Measurements from ENCODE around the gene PRKCA.

GRCh38 chr17:66450852-66451158 lies 148.4 kb downstream of the PRKCA start:
- TF ChIP-seq SPI1 (IDR thresholded peaks at IDR 0.05; ENCODE audit: borderline replicate concordance, low read depth, low read length) (no peak), NUFIP1 (IDR thresholded peaks at IDR 0.05; ENCODE audit: partially characterized antibody) (no peak), ETV1 (tag; conservative IDR thresholded peaks at IDR 0.05; ENCODE audit: low read depth) (no peak), ZNF512 (tag; IDR thresholded peaks at IDR 0.05) (no peak), ZNF263 (CRISPR knock-in tag; IDR thresholded peaks at IDR 0.05; ENCODE audit: borderline replicate concordance) (no peak), ZNF224 (CRISPR knock-in tag; IDR thresholded peaks at IDR 0.05) (no peak), ZNF24 (IDR thresholded peaks at IDR 0.05) (no peak)
- TF ChIP-seq, protein P1, sequence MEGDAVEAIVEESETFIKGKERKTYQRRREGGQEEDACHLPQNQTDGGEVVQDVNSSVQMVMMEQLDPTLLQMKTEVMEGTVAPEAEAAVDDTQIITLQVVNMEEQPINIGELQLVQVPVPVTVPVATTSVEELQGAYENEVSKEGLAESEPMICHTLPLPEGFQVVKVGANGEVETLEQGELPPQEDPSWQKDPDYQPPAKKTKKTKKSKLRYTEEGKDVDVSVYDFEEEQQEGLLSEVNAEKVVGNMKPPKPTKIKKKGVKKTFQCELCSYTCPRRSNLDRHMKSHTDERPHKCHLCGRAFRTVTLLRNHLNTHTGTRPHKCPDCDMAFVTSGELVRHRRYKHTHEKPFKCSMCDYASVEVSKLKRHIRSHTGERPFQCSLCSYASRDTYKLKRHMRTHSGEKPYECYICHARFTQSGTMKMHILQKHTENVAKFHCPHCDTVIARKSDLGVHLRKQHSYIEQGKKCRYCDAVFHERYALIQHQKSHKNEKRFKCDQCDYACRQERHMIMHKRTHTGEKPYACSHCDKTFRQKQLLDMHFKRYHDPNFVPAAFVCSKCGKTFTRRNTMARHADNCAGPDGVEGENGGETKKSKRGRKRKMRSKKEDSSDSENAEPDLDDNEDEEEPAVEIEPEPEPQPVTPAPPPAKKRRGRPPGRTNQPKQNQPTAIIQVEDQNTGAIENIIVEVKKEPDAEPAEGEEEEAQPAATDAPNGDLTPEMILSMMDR (IDR thresholded peaks at IDR 0.05 in 2 of 3, conservative IDR thresholded peaks at IDR 0.05 in 1 of 3; ENCODE audit: insufficient read depth in 2 of 3, low read depth in 1 of 3, low read length in 3 of 3) = no peak
- TF ChIP-seq, protein P2, sequence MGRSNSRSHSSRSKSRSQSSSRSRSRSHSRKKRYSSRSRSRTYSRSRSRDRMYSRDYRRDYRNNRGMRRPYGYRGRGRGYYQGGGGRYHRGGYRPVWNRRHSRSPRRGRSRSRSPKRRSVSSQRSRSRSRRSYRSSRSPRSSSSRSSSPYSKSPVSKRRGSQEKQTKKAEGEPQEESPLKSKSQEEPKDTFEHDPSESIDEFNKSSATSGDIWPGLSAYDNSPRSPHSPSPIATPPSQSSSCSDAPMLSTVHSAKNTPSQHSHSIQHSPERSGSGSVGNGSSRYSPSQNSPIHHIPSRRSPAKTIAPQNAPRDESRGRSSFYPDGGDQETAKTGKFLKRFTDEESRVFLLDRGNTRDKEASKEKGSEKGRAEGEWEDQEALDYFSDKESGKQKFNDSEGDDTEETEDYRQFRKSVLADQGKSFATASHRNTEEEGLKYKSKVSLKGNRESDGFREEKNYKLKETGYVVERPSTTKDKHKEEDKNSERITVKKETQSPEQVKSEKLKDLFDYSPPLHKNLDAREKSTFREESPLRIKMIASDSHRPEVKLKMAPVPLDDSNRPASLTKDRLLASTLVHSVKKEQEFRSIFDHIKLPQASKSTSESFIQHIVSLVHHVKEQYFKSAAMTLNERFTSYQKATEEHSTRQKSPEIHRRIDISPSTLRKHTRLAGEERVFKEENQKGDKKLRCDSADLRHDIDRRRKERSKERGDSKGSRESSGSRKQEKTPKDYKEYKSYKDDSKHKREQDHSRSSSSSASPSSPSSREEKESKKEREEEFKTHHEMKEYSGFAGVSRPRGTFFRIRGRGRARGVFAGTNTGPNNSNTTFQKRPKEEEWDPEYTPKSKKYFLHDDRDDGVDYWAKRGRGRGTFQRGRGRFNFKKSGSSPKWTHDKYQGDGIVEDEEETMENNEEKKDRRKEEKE (IDR thresholded peaks at IDR 0.05; ENCODE audit: borderline replicate concordance in 1 of 2, control insufficient read depth in 1 of 2, low read depth in 2 of 2, low read length in 1 of 2) = no peak

All from K562 (cell line).